ENCODE measurements around the gene GNG13.

- no peak for TF ChIP-seq SP2 (tag by site-specific recombination; IDR thresholded peaks at IDR 0.05)
- TF ChIP-seq KLF16 (tag by site-specific recombination; IDR thresholded peaks at IDR 0.05) = no peak
- no peak for TF ChIP-seq CTCF (tag by site-specific recombination; IDR thresholded peaks at IDR 0.05)
- no peak for TF ChIP-seq PBX3 (CRISPR knock-in tag; IDR thresholded peaks at IDR 0.05)
- TF ChIP-seq PATZ1 (tag by site-specific recombination; IDR thresholded peaks at IDR 0.05) = no peak
- no peak for TF ChIP-seq TSHZ1 (tag by site-specific recombination; IDR thresholded peaks at IDR 0.05; ENCODE audit: borderline replicate concordance)
- no peak for TF ChIP-seq ZNF266 (tag by site-specific recombination; IDR thresholded peaks at IDR 0.05; ENCODE audit: low read depth)
- no peak for TF ChIP-seq ZNF510 (tag by site-specific recombination; IDR thresholded peaks at IDR 0.05; ENCODE audit: insufficient replicate concordance)
Measured at GRCh38 chr16:767743-768235, 32.7 kb downstream of the GNG13 start.

All from HEK293 (cell line).